Endothelial cell of umbilical vein (primary cell): Measurements from ENCODE around the gene OR10C1. TPM values are rescaled to one million over a fixed set of nuclear protein-coding genes. Genes with fewer than 3 reads are reported as not detected.

Experiments used
- BruUV-seq: library from RNA; stranded (reverse); fragments of 400-500 nt; replicated peaks from 2 replicates; lab custom pipeline; 2021; lab: Mats Ljungman, UMichigan
- CTCF ChIA-PET: fragments of 300-600, 350-600 bp; sonication (Branson Sonifier 250); formaldehyde crosslinking; loops from one replicate; lab custom pipeline; 2021; ENCODE audit warnings: antibody characterized with exemption, inconsistent platforms; lab: Charles Lee
- POLR2A ChIA-PET: fragments of 300-600, 350-600 bp; sonication (Branson Sonifier 250); formaldehyde crosslinking; loops from one replicate; lab custom pipeline; 2021; ENCODE audit warnings: antibody characterized with exemption, inconsistent platforms; lab: Charles Lee
- DNase-seq: peaks from one replicate; pipeline ENCODE4 v3.0.0-alpha.2; 2011; ENCODE audit warnings: low read depth, low spot score
- FAIRE-seq: peaks from 2 replicates; lab custom pipeline; 2011; peaks lifted over from hg19 to GRCh38; lab: Jason Lieb, UNC
- H2AFZ ChIP-seq: 2 replicates; pipeline ENCODE4 v1.6.0; 2012; ENCODE audit warnings: low read depth, low read length, control low read depth, inconsistent platforms
- H3K27ac ChIP-seq: 2 replicates; pipeline ENCODE4 v1.5.1; 2011; ENCODE audit warnings: low read depth, mild to moderate bottlenecking, control low read depth, low read length, moderate library complexity; ENCODE audit not compliant: insufficient read depth
- H3K27me3 ChIP-seq, 2 experiments: 2 replicates each; pipeline versions ENCODE4 v1.6.0 to v1.6.1; 2011; ENCODE audit warnings: low read length in 2 of 2, mixed read lengths in 1 of 2; ENCODE audit not compliant: control insufficient read depth in 2 of 2, insufficient read depth in 2 of 2
- H3K36me3 ChIP-seq, 2 experiments: 2 replicates in 1 of 2; 3 replicates in 1 of 2; pipeline ENCODE4 v1.5.1; 2011; ENCODE audit warnings: low read length in 2 of 2, mild to moderate bottlenecking in 1 of 2, moderate library complexity in 1 of 2; ENCODE audit not compliant: control insufficient read depth in 2 of 2, insufficient read depth in 2 of 2; ENCODE audit errors: extremely low read depth in 1 of 2
- H3K4me1 ChIP-seq: 3 replicates; pipeline ENCODE4 v1.5.1; 2011; ENCODE audit warnings: mild to moderate bottlenecking, low read length; ENCODE audit not compliant: control insufficient read depth, insufficient read depth; ENCODE audit errors: extremely low read depth
- H3K4me2 ChIP-seq: 2 replicates; pipeline ENCODE4 v1.6.1; 2011; ENCODE audit warnings: low read length, control low read depth, mixed read lengths; ENCODE audit not compliant: insufficient read depth
- H3K4me3 ChIP-seq, 3 experiments: fragments of 200-600 bp in 1 of 3; sonication (generic), shearing (Covaris generic) in 1 of 3; replicated peaks in 1 of 3; 2 replicates each; pipeline ENCODE4 v1.5.1; 2011 to 2016; ENCODE audit warnings: control low read depth in 3 of 3, low read length in 3 of 3, mild to moderate bottlenecking in 2 of 3, inconsistent platforms in 1 of 3, low read depth in 1 of 3, moderate library complexity in 1 of 3; ENCODE audit not compliant: insufficient read depth in 1 of 3
- H3K79me2 ChIP-seq: 2 replicates; pipeline ENCODE4 v1.6.0; 2012; ENCODE audit warnings: low read length, inconsistent platforms; ENCODE audit not compliant: control insufficient read depth, insufficient read depth
- H3K9ac ChIP-seq: replicated peaks from 2 replicates; pipeline ENCODE3; 2011; ENCODE audit warnings: low read length, control low read depth; ENCODE audit not compliant: insufficient read depth; ENCODE audit errors: extremely low read depth
- H3K9me1 ChIP-seq: replicated peaks from 3 replicates; pipeline ENCODE4 v1.6.0; 2011; ENCODE audit warnings: mild to moderate bottlenecking, low read length; ENCODE audit not compliant: control insufficient read depth, insufficient read depth; ENCODE audit errors: extremely low read depth
- H3K9me3 ChIP-seq: replicated peaks from 2 replicates; pipeline ENCODE4 v1.5.1; 2012; ENCODE audit warnings: low read length, inconsistent platforms; ENCODE audit not compliant: control insufficient read depth, insufficient read depth
- H4K20me1 ChIP-seq: replicated peaks from 2 replicates; pipeline ENCODE3; 2011; ENCODE audit warnings: mild to moderate bottlenecking, low read length; ENCODE audit not compliant: control insufficient read depth, insufficient read depth; ENCODE audit errors: extremely low read depth
- EZH2 ChIP-seq: IDR thresholded peaks from 2 replicates; pipeline ENCODE4 v1.6.1; 2012; ENCODE audit warnings: borderline replicate concordance, low read depth, mild to moderate bottlenecking, moderate library complexity, low read length, inconsistent platforms; ENCODE audit not compliant: severe bottlenecking
- FOS ChIP-seq: IDR thresholded peaks from 2 replicates; pipeline ENCODE4 v1.6.1; 2011; ENCODE audit warnings: mild to moderate bottlenecking, low read length, moderate library complexity, borderline replicate concordance; ENCODE audit not compliant: insufficient read depth
- GATA2 ChIP-seq: IDR thresholded peaks from 2 replicates; pipeline ENCODE4 v1.7.0; 2011; ENCODE audit warnings: low read depth, mild to moderate bottlenecking, moderate library complexity, mixed read lengths, low read length; ENCODE audit not compliant: insufficient read length, insufficient read depth
- JUN ChIP-seq: IDR thresholded peaks from 2 replicates; pipeline ENCODE4 v1.6.1; 2011; ENCODE audit warnings: borderline replicate concordance, low read depth; ENCODE audit not compliant: insufficient read length, insufficient read depth
- MYC ChIP-seq: IDR thresholded peaks from one replicate; pipeline ENCODE4 v1.6.1; 2011; ENCODE audit warnings: mild to moderate bottlenecking, low read depth, low read length
- POLR2A ChIP-seq: IDR thresholded peaks from 2 replicates; pipeline ENCODE4 v1.6.1; 2012; ENCODE audit warnings: low read depth, mild to moderate bottlenecking, control low read depth, low read length
- POLR2AphosphoS5 ChIP-seq: IDR thresholded peaks from 2 replicates; pipeline ENCODE4 v1.6.1; 2012; ENCODE audit warnings: low read depth, mild to moderate bottlenecking, control low read depth, low read length, moderate library complexity; ENCODE audit not compliant: insufficient read depth
- dilution Hi-C: fragments of 300-500 bp; cut with MboI; formaldehyde crosslinking; loops from one replicate; pipeline ENCODE4 v1.15.0; 2019; ENCODE audit warnings: low sequenced_read_pairs; ENCODE audit not compliant: extremely low pct_ligation_motif_present
- intact Hi-C: fragments of 100-400 bp; cut with micrococcal nuclease; formaldehyde crosslinking; loops from one replicate; pipeline ENCODE4 v1.10.0; 2022
- polyA plus RNA-seq, 4 experiments: library from polyadenylated mRNA; depleted of rRNA in 3 of 4; stranded (reverse) in 3 of 4; unstranded in 1 of 4; fragments of >200 nt; gene quantifications; 2 replicates each; pipeline versions ENCODE4 v1.2.1 to v1.2.3, GENCODE V29; 2011 to 2012; ENCODE audit warnings: missing spikeins in 1 of 4
- total RNA-seq: library from RNA; stranded (reverse); gene quantifications from 2 replicates; pipeline ENCODE4 v1.2.3, GENCODE V29; 2021
- TF ChIP-seq, protein P1 (sequence below), 2 donors: IDR thresholded peaks; 1 replicate in 1 of 2; 2 replicates in 1 of 2; pipeline ENCODE4 v1.5.1; 2011; ENCODE audit warnings: low read length in 2 of 2, mild to moderate bottlenecking in 2 of 2, moderate library complexity in 2 of 2, control low read depth in 1 of 2, inconsistent platforms in 1 of 2, low read depth in 1 of 2; ENCODE audit not compliant: insufficient read depth in 1 of 2; ENCODE audit errors: extremely low read depth in 1 of 2
- TF ChIP-seq, protein P2 (sequence below): IDR thresholded peaks from 2 replicates; pipeline ENCODE4 v1.6.1; 2011; ENCODE audit not compliant: insufficient read depth, insufficient read length

OR10C1 gene
- total and polyA plus RNA-seq, 2 donors (not counting 3 experiments of a cell fraction or from before 2014, with no cell fraction given): not detected

DNA sequence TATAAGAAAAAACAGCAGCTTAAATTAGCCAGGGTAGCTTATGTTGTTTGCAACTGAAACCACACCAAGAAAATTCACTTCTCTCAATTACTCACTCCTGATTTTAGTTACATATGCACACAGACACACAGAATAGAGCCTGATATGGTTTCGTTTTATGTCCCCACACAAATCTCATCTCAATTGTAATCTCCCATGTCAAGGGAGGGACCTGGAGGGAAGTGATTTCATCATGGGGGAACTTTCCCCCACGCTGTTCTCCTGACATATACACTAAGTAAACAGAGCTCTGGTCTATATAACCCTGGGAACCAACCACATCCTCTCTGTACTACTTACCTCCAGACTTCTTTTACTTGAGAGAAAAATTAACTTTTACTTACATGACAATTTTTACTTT, 14.5 kb upstream of the OR10C1 start:
- no peak overlapping the region for H3K27ac ChIP-seq
- no peaks in the 10 kb centered on the region for H3K79me2 ChIP-seq
- no peak for DNase-seq
- no peak overlapping the region for H2AFZ ChIP-seq
- H4K20me1 ChIP-seq: no peaks in the 10 kb centered on the region
- no peaks in the 10 kb centered on the region for H3K9me3 ChIP-seq
- ChIA-PET POLR2A (no interaction called here), CTCF (no interaction called here)
- H3K36me3 ChIP-seq: no peaks in the 10 kb centered on the region
- no peaks in the 10 kb centered on the region for H3K9me1 ChIP-seq
- H3K27me3 ChIP-seq: no peaks in the 10 kb centered on the region
- H3K4me3 ChIP-seq: no peak overlapping the region
- dilution Hi-C loops: no loop called here
- TF ChIP-seq MYC (no peak), POLR2A (no peak), FOS (no peak), GATA2 (no peak), POLR2AphosphoS5 (no peak), EZH2 (no peak), JUN (no peak)
- TF ChIP-seq, protein P1, sequence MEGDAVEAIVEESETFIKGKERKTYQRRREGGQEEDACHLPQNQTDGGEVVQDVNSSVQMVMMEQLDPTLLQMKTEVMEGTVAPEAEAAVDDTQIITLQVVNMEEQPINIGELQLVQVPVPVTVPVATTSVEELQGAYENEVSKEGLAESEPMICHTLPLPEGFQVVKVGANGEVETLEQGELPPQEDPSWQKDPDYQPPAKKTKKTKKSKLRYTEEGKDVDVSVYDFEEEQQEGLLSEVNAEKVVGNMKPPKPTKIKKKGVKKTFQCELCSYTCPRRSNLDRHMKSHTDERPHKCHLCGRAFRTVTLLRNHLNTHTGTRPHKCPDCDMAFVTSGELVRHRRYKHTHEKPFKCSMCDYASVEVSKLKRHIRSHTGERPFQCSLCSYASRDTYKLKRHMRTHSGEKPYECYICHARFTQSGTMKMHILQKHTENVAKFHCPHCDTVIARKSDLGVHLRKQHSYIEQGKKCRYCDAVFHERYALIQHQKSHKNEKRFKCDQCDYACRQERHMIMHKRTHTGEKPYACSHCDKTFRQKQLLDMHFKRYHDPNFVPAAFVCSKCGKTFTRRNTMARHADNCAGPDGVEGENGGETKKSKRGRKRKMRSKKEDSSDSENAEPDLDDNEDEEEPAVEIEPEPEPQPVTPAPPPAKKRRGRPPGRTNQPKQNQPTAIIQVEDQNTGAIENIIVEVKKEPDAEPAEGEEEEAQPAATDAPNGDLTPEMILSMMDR (IDR thresholded peaks at IDR 0.05; ENCODE audit: extremely low read depth in 1 of 2, insufficient read depth in 1 of 2, low read depth in 1 of 2, low read length in 2 of 2): no peak
- TF ChIP-seq, protein P2, sequence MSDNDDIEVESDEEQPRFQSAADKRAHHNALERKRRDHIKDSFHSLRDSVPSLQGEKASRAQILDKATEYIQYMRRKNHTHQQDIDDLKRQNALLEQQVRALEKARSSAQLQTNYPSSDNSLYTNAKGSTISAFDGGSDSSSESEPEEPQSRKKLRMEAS: no peak
- FAIRE-seq: no peak
- no peak overlapping the region for H3K9ac ChIP-seq
- BruUV-seq: no TSS peak
- intact Hi-C loops: no loop called here
- no peak overlapping the region for H3K4me2 ChIP-seq
- H3K4me1 ChIP-seq: no peaks in the 10 kb centered on the region
